MV-4-11 (cell line): ENCODE measurements around the gene SPIRE2.
"Not testable (repeated sequence)": the region's sequence is repeated elsewhere in the genome, so short reads cannot be mapped to it uniquely, and the experiment has no call there.

Experiments used
- DNase-seq: peaks from one replicate; lab custom pipeline; 2025; lab: John Stamatoyannopoulos, UW

SPIRE2 gene

DNA sequence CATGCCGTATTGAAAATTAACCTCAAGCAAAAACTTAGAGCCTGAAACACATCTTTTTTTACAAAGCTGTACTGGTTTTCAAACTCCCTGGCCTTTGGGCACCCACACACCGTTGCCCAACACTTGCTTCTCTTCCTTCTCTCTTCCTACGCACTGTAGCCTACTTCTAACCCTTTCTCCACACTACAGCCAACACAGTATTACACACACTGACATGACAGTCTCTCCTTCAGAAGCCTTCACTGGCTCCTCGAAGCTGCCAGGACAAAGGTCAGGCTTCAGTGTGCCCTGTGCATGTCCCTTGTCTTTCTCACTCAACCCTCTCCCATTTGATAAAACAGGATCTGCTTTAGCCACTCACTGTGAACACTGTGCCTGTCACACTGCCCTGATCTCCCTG lies 19.8 kb upstream of the SPIRE2 start:
- no peak for DNase-seq

DNA sequence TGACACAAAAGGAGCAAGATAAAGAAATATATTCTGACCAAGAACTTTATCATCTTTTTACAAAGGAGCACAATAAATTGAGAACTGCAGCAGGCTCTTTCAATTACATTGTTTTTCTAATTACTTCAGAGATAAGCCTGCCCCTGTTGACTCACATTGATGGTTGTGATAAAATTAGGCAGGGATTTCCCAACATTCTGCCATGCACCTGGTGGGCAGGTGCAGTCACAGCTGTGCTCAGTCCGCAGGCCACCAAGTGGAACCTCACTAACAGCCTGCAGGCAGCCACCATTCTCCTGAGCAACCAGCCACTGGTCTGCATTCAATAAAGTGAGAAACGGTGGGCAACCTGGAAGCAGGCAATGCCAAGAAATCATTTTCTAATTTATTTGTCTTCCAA lies 17.0 kb upstream of the SPIRE2 start:
- no peak for DNase-seq

DNA sequence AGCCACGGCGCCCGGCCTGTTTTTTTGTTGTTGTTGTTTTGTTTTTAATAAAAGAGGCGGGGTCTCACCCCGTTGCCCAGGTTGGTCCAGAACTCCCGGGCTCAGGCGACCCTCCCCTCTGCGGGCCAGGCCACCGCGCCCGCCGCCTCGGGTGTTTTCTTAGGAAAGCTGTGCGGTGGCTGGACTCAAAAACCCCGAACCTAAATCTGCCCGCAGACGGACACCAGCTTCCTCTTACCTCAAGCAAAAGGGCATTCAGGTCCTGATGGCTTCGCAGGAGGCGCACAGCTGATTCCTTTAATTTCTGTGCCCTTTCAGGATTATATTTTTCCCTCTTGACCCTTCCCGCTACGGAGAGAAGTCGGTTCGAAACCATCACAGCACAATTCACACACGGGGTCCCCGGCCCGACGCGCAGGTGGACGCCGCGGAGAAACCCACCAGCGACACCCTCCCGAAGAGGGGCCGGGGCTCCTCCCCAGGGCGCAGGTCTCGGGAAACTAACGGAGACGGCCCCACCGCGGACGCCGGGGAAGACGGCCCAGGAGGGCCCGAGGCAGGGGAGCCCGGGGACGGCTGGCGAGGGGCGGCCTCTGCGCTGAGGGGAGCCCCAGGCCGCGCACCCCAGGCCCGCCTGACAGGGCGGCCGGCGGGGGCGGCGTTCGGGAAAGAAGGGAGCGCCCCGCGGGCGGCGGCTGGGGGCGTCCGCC lies 12.5 kb upstream of the SPIRE2 start:
- DNase-seq = peak; percentile 45

DNA sequence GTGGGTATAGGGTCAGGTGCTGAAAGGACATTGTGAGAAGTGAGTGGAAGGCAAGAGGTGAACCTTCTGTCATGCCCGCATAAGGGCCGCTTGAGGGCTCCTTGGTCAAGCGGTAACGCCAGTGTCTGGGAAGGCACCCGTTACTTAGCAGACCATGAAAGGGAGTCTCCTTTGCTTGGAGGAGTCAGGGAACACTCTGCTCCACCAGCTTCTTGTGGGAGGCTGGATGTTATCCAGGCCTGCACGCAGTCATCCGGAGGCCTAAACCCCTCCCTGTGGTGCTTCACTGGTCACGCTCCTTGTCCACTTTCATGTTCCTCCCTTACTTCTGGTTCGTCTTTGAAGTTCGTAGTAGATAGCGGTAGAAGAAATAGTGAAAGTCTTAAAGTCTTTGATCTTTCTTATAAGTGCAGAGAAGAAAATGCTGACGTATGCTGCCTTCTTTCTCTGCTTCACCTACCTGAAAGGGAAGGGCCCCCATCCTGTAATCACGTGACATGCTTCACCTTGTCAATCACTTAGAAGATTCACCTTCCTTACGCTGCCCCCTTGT lies 9.3 kb upstream of the SPIRE2 start:
- DNase-seq = not testable (repeated sequence)

DNA sequence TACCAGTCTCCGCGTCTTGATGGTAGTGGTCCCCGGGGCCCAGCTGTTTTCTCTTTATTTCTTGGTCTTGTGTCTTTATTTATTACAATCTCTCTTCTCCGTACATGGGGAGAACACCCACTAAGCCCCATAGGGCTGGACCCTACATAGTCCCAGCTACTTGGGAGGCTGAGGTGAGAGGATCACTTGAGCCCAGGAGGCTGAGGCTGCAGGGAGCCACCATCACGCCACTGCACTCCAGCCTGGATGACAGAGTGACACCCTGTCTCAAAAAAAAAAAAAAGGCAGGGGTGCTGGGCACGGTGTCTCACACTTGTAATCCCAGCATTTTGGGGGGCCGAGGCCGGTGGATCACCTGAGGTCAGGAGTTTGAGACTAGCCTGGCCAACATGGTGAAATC lies 8.8 kb upstream of the SPIRE2 start:
- not testable (repeated sequence) for DNase-seq

DNA sequence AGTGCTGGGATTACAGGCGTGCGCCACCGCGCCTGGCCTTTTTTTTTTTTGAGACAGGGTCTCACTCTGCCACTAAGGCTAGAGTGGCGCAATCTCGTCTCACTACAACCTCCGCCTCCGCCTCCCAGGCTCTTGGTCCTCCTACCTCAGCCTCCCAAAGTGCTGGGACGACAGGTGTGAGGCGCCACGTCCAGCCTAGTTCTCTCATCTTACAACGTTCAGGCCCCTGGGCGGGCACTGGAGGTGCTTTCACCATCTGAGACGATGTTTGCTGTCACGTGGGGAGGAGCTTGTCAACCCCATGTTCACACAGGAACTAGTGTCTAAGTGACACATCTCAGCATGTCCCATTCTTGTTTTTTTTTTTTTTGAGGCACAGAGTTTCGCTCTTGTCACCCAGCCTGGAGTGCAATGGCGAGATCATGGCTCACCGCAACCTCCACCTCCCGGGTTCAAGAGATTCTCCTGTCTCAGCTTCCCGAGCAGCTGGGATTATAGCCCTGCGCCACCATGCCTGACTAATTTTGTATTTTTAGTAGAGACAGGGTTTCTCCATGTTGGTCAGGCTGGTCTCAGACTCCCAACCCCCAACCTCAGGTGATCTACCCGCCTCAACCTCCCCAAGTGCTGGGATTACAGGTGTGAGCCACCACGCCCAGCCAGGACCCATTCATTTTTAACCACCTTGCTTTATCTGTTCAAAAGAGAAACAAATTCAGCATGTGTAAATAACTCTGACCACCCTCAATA lies 6.7 kb upstream of the SPIRE2 start:
- DNase-seq = no peak

DNA sequence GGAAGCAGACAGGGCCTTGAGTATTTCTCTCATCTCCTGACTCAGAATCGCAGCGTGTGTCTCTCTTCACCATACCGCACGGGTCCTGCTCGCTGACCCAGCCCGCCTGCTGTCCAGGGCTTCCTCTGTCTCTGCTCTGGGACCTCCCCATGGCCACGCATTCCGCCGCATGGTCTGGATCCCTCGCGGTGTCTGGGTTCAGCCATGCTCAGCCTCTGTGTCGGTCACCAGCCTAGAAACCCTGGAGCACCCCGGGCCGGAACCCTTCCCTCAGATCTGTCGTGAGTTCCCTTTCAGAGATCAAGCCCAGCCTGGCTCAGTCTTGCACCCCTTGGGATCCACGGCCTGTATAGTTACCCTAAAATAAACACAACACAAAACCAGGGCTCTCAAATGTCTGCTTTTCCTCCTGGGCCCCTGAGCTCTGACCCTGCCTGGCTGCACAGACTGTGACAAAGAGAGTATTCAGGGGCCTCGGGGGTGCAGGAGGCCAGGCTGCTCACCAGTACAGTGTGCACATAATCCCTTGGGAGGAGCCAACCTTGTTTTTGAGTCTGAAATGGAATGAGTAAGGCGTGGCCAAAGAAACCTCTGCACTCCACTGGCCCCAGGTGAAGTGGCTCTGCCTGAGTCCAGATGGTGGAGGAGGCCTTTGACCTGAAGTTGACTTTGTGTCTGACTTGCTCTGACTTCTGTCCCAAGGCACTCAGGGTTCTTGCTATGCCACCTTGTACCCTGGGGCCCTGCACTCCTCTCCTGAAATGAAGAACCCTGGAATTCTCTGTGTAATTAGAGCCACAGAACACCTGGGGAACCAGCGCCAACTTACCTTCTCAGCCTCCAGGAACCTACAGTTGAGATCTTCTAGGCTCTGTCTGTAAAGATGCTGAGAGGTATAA lies 5.8 kb upstream of the SPIRE2 start:
- DNase-seq = no peak

DNA sequence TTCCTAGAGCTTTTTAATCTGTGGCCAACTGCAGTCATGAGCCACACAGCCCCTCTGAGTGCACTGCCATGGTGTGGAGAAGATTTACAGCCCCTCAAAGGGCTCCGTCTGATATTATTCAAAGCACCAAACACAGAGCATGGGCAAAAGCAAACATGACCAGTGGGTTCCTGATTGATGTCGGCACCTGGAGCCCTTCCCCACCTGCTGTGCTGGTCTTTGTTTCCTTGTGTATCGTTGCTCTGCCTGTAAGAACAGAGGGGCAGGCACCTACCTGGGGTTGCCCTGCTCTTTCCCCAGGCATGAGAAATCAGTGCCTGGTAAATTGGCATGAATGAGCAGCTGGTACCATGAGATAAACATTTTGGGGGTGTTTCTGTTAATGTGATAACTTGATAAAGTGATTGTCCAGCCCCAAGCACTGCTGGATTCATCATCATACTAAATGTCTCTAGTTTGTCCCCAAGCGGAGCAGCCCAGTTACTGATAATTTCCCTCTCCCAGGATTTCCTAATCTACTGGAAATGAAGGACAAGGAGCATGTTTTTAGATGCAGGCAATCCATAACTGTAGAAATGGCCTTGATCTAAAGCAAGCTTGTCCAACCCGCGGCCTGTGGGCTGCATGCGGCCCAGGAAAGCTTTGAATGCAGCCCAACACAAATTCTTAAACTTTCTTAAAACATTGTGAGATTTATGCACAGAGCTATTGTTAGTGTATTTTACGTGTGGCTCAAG lies 5.0 kb upstream of the SPIRE2 start:
- no peak for DNase-seq

DNA sequence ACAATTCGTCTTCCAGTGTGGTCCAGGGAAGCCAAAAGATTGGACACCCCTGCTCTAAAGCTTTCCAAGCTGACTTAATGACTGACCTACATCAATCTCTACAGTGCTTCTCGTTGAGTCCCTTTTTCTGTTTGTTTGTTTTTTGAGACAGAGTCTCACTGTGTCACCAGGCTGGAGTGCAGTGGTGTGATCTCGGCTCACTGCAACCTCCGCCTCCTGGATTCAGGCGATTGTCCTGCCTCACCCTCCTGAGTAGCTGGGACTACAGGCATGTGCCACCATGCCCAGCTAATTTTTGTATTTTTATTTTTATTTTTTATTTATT lies 4.5 kb upstream of the SPIRE2 start:
- DNase-seq = not testable (repeated sequence)

DNA sequence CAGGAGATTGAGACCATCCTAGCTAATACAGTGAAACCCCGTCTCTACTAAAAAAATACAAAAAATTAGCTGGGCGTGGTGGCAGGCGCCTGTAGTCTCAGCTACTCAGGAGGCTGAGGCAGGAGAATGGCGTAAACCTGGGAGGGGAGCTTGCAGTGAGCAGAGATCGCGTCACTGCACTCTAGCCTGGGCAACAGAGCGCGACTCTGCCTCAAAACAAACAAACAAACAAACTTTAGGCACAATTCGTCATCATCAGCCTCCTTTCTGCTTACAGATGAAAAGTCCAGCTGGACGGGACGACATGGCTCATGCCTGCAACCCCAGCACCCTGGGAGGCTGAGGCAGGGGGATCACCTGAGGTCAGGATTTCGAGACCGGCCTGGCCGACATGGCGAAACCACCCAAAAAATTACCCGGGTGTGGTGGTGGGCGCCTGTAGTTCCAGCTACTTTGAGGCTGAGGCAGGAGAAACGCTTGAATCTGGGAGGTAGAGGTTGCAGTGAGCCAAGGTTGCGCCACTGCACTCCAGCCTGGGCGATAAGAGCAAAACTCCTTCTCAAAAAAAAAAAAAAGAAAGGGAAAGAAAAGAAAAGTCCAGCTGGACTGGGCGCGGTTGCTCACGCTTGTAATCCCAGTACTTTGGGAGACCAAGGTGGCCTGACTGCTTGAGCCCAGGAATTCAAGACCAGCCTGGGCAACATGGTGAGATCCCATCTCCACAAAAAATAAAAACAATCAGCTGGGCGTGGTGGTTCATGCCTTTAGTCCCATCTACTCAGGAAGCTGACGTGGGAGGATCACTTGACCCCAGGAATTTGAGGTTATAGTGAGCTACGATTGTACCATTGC lies 1.5 kb upstream of the SPIRE2 start:
- DNase-seq = no peak

DNA sequence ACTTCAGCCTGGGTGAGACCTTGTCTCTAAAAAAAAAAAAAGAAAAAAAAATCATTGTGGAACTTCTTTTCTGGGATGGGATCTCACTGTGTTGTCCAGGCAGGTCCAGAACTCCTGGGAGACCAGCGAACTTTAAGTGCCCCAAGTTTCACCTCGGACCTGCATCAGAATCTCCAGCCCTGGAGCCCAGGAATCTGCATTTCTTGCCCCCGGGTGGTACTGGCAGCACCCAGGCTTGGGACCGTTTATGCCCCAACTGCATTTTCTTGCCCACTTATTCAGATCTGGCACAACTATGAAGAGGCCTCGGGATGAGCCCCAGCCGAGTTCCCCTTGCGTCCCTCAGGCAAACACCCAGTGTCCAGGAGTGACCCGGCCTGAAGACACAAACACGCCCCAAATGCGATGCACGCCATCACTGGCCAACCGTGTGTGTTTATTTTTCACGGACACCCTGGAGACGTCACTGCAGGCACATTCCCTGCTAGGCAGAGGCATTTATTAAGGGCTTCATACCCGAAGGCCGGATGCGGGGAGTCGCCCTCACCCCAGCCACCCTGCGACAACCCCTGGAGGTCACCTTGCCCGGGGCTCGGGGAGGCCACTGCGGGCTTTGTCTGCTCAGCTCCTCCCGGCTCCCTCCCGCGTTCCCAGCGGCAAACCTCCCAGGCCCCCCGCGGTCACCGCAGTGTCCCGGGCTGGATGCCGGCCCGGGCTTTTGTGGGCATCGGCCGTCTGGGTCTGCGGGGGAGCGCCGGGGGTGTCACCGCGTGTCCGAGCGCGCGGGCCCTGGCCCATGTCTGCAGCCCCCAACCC lies 684 bp upstream of the SPIRE2 start:
- no peak for DNase-seq

DNA sequence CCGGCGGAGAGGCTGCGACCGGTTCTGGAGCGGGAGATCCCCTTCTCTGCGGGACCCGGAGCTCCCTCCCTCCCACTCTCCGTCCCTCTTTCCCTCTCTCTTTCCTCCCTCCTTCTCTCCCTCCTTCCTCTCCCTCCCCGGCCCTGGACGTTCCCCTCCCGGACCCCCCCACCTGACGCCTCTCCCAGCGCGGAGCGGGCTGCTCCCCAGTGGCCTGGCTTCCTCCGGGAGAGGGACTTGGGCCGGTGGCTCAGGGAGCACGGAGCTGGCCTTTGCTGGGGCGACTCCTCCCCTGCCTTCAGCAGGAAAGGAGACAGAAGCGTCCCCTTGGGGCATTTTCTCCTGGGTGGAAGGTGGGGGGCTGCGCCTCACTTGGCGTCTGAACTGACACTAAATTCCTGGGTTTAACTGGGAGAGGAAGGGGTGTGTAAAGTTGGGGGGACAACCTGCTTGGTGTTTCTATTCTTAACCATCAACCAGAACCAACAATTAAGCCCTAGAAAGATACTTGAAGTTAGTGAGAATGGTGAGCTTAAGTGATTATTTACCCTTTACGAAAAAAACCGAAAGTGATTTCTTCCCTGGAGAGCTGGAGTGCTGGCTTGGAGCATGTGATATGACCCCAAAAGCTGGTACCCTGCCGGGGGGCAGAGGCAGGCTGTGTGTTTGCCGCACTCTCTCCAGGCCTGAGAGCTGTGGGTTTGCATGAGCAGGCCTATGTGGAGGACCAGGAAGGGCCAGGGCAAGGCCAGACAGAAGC lies 775 bp downstream of the SPIRE2 start:
- DNase-seq = no peak

DNA sequence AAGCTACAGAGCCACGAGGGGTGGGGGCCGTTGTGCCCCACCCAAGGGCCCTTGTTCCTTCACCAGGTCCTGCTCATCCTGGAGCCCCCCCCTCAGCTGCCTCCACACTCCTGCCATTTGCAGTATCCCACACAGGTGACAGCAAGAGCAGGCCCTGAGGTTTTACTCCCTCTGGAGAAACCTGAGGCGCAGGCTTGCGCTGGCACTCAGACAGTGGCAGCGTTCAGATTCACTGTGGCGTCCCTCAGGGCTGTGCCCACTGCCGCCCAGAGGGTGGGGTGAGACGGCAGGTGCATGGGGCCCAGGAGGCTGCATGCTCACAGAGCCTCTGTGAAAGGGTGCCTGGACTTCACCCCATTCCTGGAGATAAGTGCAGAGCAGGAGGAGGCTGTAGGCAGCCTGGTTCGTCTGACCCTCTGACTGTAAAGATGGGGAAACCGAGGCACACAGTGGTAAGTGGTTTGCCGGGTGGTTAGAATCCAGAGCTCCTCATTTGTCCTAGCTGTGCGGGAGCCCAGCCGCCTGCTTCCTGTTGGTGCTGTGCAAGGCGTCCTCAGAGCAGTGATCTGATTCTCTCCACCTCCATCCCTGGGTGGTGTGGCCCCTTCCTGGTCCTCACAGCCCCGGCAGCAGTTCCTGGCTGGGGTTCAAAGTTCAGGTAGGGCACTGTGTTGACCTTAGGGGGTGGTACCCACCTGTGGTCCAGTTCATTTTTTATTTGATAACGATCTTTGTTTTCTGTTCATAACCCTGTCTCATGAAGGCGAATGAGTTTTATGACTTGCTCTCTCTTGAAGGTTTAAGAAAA lies 1.6 kb downstream of the SPIRE2 start:
- DNase-seq = no peak

DNA sequence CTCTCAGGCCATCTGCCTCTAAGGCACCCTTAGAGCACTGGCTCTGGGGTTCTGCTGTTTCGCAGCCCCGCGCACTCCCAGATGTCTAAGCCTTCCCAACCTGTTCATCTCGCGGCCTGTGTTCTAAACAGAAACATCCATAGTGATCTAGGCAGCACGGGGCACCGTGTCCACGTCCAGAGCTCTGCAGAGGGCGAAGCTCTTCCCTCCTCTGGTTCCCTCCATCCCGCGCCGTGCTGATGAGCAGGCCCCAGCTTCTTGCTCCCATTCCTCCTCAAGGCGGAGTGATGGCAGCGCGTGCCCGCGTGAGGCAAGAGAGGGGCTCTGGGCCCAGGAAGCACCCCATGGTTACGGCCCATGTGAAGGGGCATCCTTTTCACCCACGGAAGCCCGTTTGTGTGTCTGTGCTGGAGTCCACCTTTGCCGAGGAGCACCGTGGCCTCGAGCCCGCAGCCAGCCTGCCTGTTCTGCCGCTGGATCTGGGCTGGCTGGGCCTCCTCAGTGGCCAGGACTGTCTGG lies 3.6 kb downstream of the SPIRE2 start:
- DNase-seq = no peak

DNA sequence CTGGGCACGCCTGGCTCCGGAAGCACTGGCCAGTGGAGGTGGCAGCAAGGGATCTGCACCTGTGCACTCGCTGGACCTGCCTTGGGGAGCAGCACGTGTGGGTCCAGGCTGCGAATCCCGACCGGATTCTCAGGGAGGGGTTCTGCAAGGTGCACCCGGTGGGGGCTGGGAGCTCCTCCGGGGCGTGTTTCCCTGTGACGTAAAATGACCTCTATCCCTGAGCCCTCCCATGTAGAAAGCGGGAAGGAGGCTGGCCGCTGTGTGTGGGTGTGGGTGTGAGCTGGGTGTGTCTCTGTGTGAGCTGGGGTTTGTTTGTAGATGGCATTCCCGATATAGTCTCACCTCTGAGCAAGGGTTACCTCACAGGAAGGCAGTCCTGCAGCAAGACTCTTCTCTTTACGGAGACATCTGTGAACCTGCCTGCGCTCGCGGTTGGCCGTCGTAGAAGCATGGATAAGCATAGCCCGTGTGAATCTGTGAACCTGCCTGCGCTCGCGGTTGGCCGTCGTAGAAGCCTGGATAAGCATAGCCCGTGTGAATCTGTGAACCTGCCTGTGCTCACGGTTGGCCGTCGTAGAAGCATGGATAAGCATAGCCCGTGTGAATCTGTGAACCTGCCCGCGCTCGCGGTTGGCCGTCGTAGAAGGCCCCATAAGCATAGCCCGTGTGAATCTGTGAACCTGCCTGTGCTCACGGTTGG lies 5.5 kb downstream of the SPIRE2 start:
- DNase-seq = not testable (repeated sequence)

DNA sequence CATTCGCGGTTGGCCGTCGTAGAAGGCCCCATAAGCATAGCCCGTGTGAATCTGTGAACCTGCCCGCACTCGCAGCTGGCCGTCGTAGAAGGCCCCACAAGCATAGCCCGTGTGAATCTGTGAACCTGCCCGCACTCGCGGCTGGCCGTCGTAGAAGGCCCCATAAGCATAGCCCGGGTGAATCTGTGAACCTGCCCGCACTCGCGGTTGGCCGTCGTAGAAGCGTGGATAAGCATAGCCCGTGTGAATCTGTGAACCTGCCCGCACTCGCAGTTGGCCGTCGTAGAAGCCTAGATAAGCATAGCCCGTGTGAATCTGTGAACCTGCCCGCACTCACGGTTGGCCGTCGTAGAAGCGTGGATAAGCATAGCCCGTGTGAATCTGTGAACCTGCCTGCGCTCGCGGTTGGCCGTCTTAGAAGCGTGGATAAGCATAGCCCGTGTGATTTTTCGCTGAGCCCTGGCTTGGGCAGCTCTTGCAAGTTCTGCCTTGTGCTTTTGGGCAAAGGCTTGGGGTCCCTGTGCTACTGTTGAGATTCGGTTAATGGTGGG lies 6.6 kb downstream of the SPIRE2 start:
- not testable (repeated sequence) for DNase-seq

DNA sequence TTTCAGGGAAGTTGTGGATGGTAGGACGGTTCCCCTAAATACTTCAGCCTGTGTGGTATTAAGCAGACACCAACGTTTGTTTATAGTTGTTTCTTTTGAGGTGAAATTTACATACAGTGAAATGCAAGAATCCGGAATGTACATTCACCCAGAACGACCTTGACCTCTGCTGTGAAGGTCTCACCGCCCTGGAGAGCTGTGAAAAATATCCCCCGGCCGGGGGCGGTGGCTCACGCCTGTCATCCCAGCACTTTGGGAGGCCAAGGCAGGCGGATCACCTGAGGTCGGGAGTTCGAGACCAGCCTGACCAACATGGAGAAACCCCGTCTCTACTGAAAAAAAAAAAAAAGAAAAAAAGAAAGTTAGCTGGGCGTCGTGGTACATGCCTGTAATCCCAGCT lies 8.2 kb downstream of the SPIRE2 start:
- not testable (repeated sequence) for DNase-seq
